Body of pancreas (tissue), 4 donors: ENCODE measurements around the gene EOGT.

ENCODE experiments used
- POLR2A ChIP-seq, 3 donors: fragments of 450-650 bp; IDR thresholded peaks; one replicate each; pipeline ENCODE4 v1.6.1; 2016; ENCODE audit warnings: antibody characterized with exemption in 3 of 3, mild to moderate bottlenecking in 2 of 3
- TF ChIP-seq, protein P1 (sequence below), 7 experiments: fragments of 450-650 bp in 4 of 7; fragments of 200-600 bp in 3 of 7; sonication (generic) in 3 of 7; IDR thresholded peaks; one replicate each; pipeline ENCODE4 v1.5.1; 2016 to 2019; ENCODE audit warnings: antibody characterized with exemption in 7 of 7

DNA sequence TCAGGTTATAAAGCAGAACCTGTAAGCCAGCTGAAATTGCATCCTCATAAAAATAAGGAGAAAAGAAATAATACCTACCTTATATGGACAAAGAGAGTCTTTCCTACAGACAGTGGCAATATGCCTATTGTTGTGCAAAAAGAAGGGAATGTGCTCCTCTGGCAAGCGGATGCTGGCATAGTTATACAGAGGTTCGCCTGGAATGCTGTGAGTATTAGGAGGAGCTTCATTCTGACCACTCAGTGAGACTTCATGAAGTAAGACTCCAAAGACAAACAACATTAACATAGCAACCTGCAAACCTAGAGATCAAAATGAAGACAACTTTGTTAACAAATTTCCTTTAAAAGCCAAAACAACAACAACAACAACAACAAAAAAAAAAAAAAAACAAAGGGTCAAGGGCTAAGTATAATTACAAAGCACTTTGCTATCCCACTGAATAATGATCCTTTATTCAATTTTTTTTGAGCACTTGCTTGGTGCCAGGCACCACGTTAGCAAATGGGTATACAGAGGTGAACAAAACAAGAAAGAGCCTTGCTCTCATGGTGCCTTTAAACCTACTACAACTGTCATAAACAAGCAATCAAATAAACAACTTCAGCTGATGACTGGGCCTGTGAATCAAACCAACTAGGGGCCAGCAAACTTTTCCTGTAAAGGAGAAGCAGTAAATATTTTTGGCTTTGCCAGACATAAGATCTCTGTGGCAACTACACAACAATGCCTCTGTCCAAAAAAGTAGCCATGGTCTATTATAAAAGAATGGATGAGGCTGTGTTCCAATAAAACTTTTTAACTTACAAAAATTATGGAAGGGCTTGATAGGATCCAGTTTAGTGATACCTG is 3.7 kb downstream of the EOGT start:
- TF ChIP-seq, protein P1, sequence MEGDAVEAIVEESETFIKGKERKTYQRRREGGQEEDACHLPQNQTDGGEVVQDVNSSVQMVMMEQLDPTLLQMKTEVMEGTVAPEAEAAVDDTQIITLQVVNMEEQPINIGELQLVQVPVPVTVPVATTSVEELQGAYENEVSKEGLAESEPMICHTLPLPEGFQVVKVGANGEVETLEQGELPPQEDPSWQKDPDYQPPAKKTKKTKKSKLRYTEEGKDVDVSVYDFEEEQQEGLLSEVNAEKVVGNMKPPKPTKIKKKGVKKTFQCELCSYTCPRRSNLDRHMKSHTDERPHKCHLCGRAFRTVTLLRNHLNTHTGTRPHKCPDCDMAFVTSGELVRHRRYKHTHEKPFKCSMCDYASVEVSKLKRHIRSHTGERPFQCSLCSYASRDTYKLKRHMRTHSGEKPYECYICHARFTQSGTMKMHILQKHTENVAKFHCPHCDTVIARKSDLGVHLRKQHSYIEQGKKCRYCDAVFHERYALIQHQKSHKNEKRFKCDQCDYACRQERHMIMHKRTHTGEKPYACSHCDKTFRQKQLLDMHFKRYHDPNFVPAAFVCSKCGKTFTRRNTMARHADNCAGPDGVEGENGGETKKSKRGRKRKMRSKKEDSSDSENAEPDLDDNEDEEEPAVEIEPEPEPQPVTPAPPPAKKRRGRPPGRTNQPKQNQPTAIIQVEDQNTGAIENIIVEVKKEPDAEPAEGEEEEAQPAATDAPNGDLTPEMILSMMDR (IDR thresholded peaks at IDR 0.05): no peak
- no peak for TF ChIP-seq POLR2A (IDR thresholded peaks at IDR 0.05)
